Transverse colon (tissue), 4 donors: ENCODE measurements around the gene DNAJC6.

Experiments
- CTCF ChIP-seq, 5 experiments: fragments of 200-600 bp in 3 of 5; fragments of 450-650 bp in 2 of 5; sonication (generic) in 3 of 5; IDR thresholded peaks; 1 replicate in 2 of 5; 2 replicates in 3 of 5; pipeline ENCODE4 v1.5.1; 2016 to 2017; ENCODE audit warnings: antibody characterized with exemption in 5 of 5, inconsistent platforms in 3 of 5, mild to moderate bottlenecking in 2 of 5, moderate library complexity in 1 of 5
- EP300 ChIP-seq: sonication (generic); formaldehyde crosslinking; IDR thresholded peaks from one replicate; pipeline ENCODE4 v1.6.1; 2017; ENCODE audit warnings: antibody characterized with exemption, low read depth
- POLR2A ChIP-seq: fragments of 450-650 bp; IDR thresholded peaks from one replicate; pipeline ENCODE4 v1.6.1; 2016; ENCODE audit warnings: antibody characterized with exemption, mild to moderate bottlenecking, moderate library complexity
- POLR2AphosphoS5 ChIP-seq, 3 donors: sonication (generic); formaldehyde crosslinking; IDR thresholded peaks; one replicate each; pipeline ENCODE4 v1.6.1; 2016; ENCODE audit warnings: antibody characterized with exemption in 3 of 3

- no peak for TF ChIP-seq POLR2A
- TF ChIP-seq CTCF (IDR thresholded peaks at IDR 0.05) = no peak
- TF ChIP-seq POLR2AphosphoS5 (IDR thresholded peaks at IDR 0.05) = no peak
- no peak for TF ChIP-seq EP300
Observed at GRCh38 chr1:65441464-65441863, 132.1 kb downstream of the DNAJC6 start.
